Mesendoderm (in vitro differentiated cells): ENCODE data around the gene ABCG4.

Experiments used
- DNase-seq: peaks from one replicate; pipeline ENCODE4 v3.0.0; 2013
- H2AK5ac ChIP-seq: 2 replicates; pipeline ENCODE4 v1.6.1; 2013; ENCODE audit warnings: low read length, inconsistent platforms
- H2BK120ac ChIP-seq: 2 replicates; pipeline ENCODE4 v1.6.1; 2013; ENCODE audit warnings: low read depth, mild to moderate bottlenecking, low read length, moderate library complexity, mixed read lengths
- H2BK15ac ChIP-seq: replicated peaks from 2 replicates; pipeline ENCODE4 v1.6.1; 2013; ENCODE audit warnings: low read depth, mild to moderate bottlenecking, moderate library complexity
- H2BK5ac ChIP-seq: 2 replicates; pipeline ENCODE4 v1.6.1; 2013; ENCODE audit warnings: low read length, inconsistent platforms
- H3K18ac ChIP-seq: 2 replicates; pipeline ENCODE4 v1.6.1; 2013; ENCODE audit warnings: mild to moderate bottlenecking, low read length, mixed read lengths
- H3K23ac ChIP-seq: one replicate; pipeline ENCODE4 v1.6.1; 2013; ENCODE audit warnings: low read length
- H3K27ac ChIP-seq: 2 replicates; pipeline ENCODE4 v1.5.1; 2013; ENCODE audit warnings: low read depth, mild to moderate bottlenecking, inconsistent platforms, low read length, moderate library complexity
- H3K27me3 ChIP-seq: 2 replicates; pipeline ENCODE4 v1.6.1; 2013; ENCODE audit warnings: low read length, control low read depth, mild to moderate bottlenecking, inconsistent platforms; ENCODE audit not compliant: insufficient read depth, poor library complexity
- H3K36me3 ChIP-seq: 2 replicates; pipeline ENCODE4 v1.6.1; 2013; ENCODE audit warnings: low read length, inconsistent platforms; ENCODE audit not compliant: control insufficient read depth, insufficient read depth
- H3K4ac ChIP-seq: one replicate; pipeline ENCODE4 v1.6.1; 2013; ENCODE audit warnings: low read depth, mild to moderate bottlenecking, low read length, moderate library complexity
- H3K4me1 ChIP-seq: 2 replicates; pipeline ENCODE4 v1.6.1; 2013; ENCODE audit warnings: low read depth, low read length, inconsistent platforms; ENCODE audit not compliant: control insufficient read depth
- H3K4me2 ChIP-seq: 2 replicates; pipeline ENCODE4 v1.6.1; 2013; ENCODE audit warnings: low read length
- H3K4me3 ChIP-seq: 2 replicates; pipeline ENCODE4 v1.5.1; 2013; ENCODE audit warnings: mild to moderate bottlenecking, low read length
- H3K56ac ChIP-seq: one replicate; pipeline ENCODE4 v1.6.1; 2013; ENCODE audit warnings: low read length
- H3K79me1 ChIP-seq: 2 replicates; pipeline ENCODE4 v1.6.1; 2013; ENCODE audit warnings: low read length, inconsistent platforms
- H3K79me2 ChIP-seq: 2 replicates; pipeline ENCODE4 v1.6.1; 2013; ENCODE audit warnings: mild to moderate bottlenecking, low read length; ENCODE audit not compliant: control insufficient read depth, insufficient read depth
- H3K9ac ChIP-seq: 2 replicates; pipeline ENCODE4 v1.6.1; 2013; ENCODE audit warnings: low read length, inconsistent platforms
- H4K5ac ChIP-seq: one replicate; pipeline ENCODE4 v1.6.1; 2013; ENCODE audit warnings: low read length
- H4K8ac ChIP-seq: one replicate; pipeline ENCODE4 v1.6.1; 2013; ENCODE audit warnings: low read depth, mild to moderate bottlenecking, control low read depth, low read length, moderate library complexity
- WGBS: extraction: QIAGEN DNeasy Blood & Tissue Kit; methylation state at CpG from one replicate; pipeline ENCODE4 v1.1.7; 2013; ENCODE audit warnings: low lambda C conversion rate, missing lambda C conversion rate; ENCODE audit not compliant: insufficient coverage; ENCODE audit errors: extremely low coverage; 5-methylcytosine and 5-hydroxymethylcytosine counted together

Gene ABCG4

DNA sequence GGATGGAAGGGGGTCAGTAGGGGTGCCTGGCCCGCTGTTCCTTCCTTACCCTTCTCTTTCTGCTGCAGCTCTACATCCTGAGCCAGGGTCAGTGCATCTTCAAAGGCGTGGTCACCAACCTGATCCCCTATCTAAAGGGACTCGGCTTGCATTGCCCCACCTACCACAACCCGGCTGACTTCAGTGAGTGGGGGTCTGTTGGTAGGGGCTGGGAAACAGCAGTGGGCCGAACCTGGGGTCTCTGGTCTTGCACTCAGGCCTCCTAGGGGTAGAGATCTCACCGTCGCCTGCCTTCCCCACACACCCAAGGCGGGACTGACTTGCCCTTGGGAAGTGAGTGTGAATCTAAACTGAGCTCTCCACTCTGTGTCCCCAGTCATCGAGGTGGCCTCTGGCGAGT is 7.6 kb downstream of the ABCG4 start:
- Histone ChIP-seq H3K79me2 (no peaks in the 10 kb centered on the region), H3K4ac (no peak overlapping the region), H2BK15ac (no peak overlapping the region), H3K4me2 (no peak overlapping the region), H3K36me3 (no peaks in the 10 kb centered on the region), H3K4me1 (no peaks in the 10 kb centered on the region), H2BK120ac (no peak overlapping the region), H3K4me3 (no peak overlapping the region), H4K8ac (no peak overlapping the region), H2AK5ac (no peak overlapping the region), H3K56ac (no peak overlapping the region), H3K27ac (no peak overlapping the region), H3K23ac (no peak overlapping the region), H2BK5ac (no peak overlapping the region), H3K27me3 (no peaks in the 10 kb centered on the region), H3K18ac (no peak overlapping the region), H4K5ac (no peak overlapping the region), H3K79me1 (no peaks in the 10 kb centered on the region), H3K9ac (no peak overlapping the region)
- no CpG with 5 or more reads among the region's 10 CpGs for WGBS
- DNase-seq = no peak

DNA sequence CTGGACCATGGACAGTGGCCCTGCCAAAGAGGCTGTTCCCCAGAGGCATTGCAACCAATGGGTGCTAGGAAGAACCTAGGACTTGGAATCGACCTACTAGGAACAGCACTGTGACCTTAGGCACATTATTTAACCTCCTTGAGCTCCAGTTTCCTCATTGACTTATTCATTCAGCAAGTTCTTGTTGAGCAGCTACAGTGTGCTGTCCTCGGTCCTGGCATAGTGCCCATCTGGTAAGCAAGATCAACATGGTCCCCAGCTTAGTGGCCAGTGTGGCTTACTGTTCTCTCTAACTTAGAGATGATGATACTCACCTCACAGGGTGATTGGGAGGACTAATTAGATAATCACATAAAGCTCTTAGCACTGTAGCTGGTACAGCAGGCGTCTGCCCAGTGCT is 8.2 kb downstream of the ABCG4 start:
- DNase-seq = no peak
- H3K79me2 ChIP-seq = no peaks in the 10 kb centered on the region
- H3K27me3 ChIP-seq = no peaks in the 10 kb centered on the region
- H4K5ac ChIP-seq = no peak overlapping the region
- no peak overlapping the region for H3K18ac ChIP-seq
- H3K9ac ChIP-seq = no peak overlapping the region
- no CpG with 5 or more reads among the region's 3 CpGs for WGBS
- H3K56ac ChIP-seq = no peak overlapping the region
- no peak overlapping the region for H2BK120ac ChIP-seq
- no peak overlapping the region for H4K8ac ChIP-seq
- H2BK5ac ChIP-seq = no peak overlapping the region
- no peak overlapping the region for H3K4ac ChIP-seq
- H3K4me3 ChIP-seq = no peak overlapping the region
- H3K27ac ChIP-seq = no peak overlapping the region
- no peaks in the 10 kb centered on the region for H3K36me3 ChIP-seq
- no peak overlapping the region for H3K23ac ChIP-seq
- H2BK15ac ChIP-seq = no peak overlapping the region
- no peaks in the 10 kb centered on the region for H3K79me1 ChIP-seq
- H2AK5ac ChIP-seq = no peak overlapping the region
- no peak overlapping the region for H3K4me2 ChIP-seq
- no peaks in the 10 kb centered on the region for H3K4me1 ChIP-seq

DNA sequence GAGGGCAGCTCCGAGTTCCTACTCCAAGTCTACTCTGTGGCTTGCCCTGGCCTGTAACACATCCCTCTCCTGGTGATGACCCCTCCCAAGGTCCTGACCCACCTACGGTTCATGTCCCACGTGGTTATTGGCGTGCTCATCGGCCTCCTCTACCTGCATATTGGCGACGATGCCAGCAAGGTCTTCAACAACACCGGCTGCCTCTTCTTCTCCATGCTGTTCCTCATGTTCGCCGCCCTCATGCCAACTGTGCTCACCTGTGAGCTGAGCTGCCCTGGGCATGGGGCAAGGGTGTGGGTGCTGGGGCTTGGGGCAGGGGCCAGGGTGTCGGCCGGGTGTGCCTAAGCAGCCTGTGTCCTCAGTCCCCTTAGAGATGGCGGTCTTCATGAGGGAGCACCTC is 9.6 kb downstream of the ABCG4 start:
- no peak overlapping the region for H3K18ac ChIP-seq
- no peak overlapping the region for H3K9ac ChIP-seq
- no peak overlapping the region for H2BK120ac ChIP-seq
- no CpG with 5 or more reads among the region's 13 CpGs for WGBS
- no peaks in the 10 kb centered on the region for H3K36me3 ChIP-seq
- H3K27me3 ChIP-seq = no peaks in the 10 kb centered on the region
- no peak overlapping the region for H3K27ac ChIP-seq
- no peak overlapping the region for H4K8ac ChIP-seq
- H2BK15ac ChIP-seq = no peak overlapping the region
- H3K79me2 ChIP-seq = no peaks in the 10 kb centered on the region
- no peaks in the 10 kb centered on the region for H3K4me1 ChIP-seq
- H3K4ac ChIP-seq = no peak overlapping the region
- H3K56ac ChIP-seq = no peak overlapping the region
- no peak overlapping the region for H3K23ac ChIP-seq
- H2AK5ac ChIP-seq = no peak overlapping the region
- no peak overlapping the region for H4K5ac ChIP-seq
- no peak overlapping the region for H3K4me2 ChIP-seq
- H3K79me1 ChIP-seq = no peaks in the 10 kb centered on the region
- H2BK5ac ChIP-seq = no peak overlapping the region
- H3K4me3 ChIP-seq = no peak overlapping the region
- DNase-seq = no peak

DNA sequence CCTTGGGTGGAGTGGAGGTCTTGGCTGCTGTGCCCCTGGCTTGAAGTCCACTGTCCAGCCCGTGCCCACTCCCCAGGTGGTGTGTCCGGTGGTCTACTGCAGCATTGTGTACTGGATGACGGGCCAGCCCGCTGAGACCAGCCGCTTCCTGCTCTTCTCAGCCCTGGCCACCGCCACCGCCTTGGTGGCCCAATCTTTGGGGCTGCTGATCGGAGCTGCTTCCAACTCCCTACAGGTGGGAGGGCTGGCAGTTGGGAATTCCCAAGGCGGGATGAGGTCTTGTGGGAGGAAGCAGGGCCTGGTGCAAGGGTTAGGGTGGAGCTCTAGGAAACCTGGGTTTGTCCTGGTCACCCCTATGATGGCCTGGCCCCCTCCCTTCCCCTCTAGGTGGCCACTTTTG is 11.3 kb downstream of the ABCG4 start:
- Histone ChIP-seq H2AK5ac (no peak overlapping the region), H3K27me3 (no peaks in the 10 kb centered on the region), H3K56ac (no peak overlapping the region), H2BK15ac (no peak overlapping the region), H3K4me1 (no peaks in the 10 kb centered on the region), H3K36me3 (no peaks in the 10 kb centered on the region), H4K5ac (no peak overlapping the region), H3K4me2 (no peak overlapping the region), H3K23ac (no peak overlapping the region), H3K27ac (no peak overlapping the region), H3K9ac (no peak overlapping the region), H3K4ac (no peak overlapping the region), H4K8ac (no peak overlapping the region), H3K79me2 (no peaks in the 10 kb centered on the region), H3K18ac (no peak overlapping the region), H2BK5ac (no peak overlapping the region), H3K4me3 (no peak overlapping the region), H2BK120ac (no peak overlapping the region), H3K79me1 (no peaks in the 10 kb centered on the region)
- WGBS = no CpG with 5 or more reads among the region's 9 CpGs
- no peak for DNase-seq

DNA sequence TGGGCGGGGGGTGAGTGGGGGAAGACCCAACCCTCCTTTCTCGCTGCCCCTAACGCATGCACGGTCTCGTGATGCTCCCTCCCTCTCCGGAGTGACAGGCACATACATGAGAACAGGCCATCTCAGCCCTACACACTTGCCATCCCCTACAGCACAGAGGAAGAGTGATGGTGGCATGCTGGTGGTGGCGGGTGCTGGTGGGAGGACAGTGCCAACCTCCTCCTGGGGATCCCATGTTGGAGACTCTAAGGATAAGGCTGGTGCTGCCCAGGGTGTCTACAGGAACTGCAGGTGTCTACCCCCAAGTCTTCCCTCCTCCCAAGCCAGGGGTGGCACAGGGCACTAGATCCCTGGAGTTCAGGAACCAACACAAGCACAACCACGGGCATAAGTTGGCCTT is 13.0 kb downstream of the ABCG4 start:
- no peaks in the 10 kb centered on the region for H3K4me1 ChIP-seq
- H2AK5ac ChIP-seq = no peak overlapping the region
- no peak overlapping the region for H3K18ac ChIP-seq
- no peak overlapping the region for H4K5ac ChIP-seq
- H3K27ac ChIP-seq = no peak overlapping the region
- H2BK15ac ChIP-seq = no peak overlapping the region
- no CpG with 5 or more reads among the region's 8 CpGs for WGBS
- no peak overlapping the region for H2BK5ac ChIP-seq
- no peak overlapping the region for H3K9ac ChIP-seq
- H3K23ac ChIP-seq = no peak overlapping the region
- no peak overlapping the region for H3K4me2 ChIP-seq
- no peak overlapping the region for H3K4ac ChIP-seq
- no peaks in the 10 kb centered on the region for H3K27me3 ChIP-seq
- no peaks in the 10 kb centered on the region for H3K79me1 ChIP-seq
- H3K4me3 ChIP-seq = no peak overlapping the region
- no peaks in the 10 kb centered on the region for H3K79me2 ChIP-seq
- H2BK120ac ChIP-seq = no peak overlapping the region
- H3K56ac ChIP-seq = no peak overlapping the region
- DNase-seq = no peak
- H4K8ac ChIP-seq = no peak overlapping the region
- H3K36me3 ChIP-seq = no peaks in the 10 kb centered on the region

DNA sequence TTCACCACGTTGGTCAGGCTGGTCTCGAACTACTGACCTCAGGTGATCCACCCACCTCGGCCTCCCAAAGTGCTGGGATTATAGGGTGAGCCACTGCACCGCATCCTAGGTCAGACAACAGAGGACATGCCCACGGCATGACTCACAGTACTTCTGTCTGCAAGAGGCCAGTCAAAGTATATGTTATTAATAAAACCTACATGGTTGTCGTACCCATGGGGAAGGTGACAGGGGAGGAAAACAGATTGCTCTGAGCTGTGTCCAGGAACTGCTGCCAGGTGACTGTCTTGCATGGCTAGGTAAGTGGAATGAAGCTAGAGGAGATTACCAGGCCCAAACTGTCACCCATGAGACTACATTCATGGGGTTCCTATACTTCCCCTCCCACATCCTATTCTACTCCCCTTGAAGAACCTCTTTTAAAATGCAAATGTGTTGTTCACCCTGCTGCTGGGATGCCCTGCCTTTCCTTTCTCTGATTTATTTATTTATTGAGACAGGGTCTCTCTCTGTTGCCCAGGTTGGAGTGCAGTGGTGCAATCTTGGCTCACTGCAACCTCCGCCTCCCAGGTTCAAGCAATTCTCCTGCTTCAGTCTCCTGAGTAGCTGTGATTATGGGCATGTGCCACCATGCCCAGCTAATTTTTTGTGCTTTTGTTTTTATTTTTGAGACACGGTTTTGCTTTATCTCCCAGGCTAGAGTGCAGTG is 17.7 kb downstream of the ABCG4 start:
- H3K79me1 ChIP-seq = no peaks in the 10 kb centered on the region
- no peak overlapping the region for H4K8ac ChIP-seq
- H3K4me1 ChIP-seq = no peaks in the 10 kb centered on the region

More for the DNA sequence above, 17.7 kb downstream of the ABCG4 start:
- Histone ChIP-seq H3K79me2 (no peaks in the 10 kb centered on the region), H3K27ac (no peak overlapping the region), H4K5ac (no peak overlapping the region), H3K4ac (no peak overlapping the region), H2BK5ac (no peak overlapping the region), H2BK120ac (no peak overlapping the region), H3K23ac (no peak overlapping the region), H3K9ac (no peak overlapping the region), H2AK5ac (no peak overlapping the region), H3K4me3 (no peak overlapping the region), H3K36me3 (no peaks in the 10 kb centered on the region), H3K27me3 (no peaks in the 10 kb centered on the region), H3K18ac (no peak overlapping the region), H2BK15ac (no peak overlapping the region), H3K4me2 (no peak overlapping the region), H3K56ac (no peak overlapping the region)
- no CpG with 5 or more reads among the region's 8 CpGs for WGBS
- no peak for DNase-seq
